GM21529 (cell line): Measurements from ENCODE around the gene EIF4H.
"Not testable (repeated sequence)": the region's sequence is repeated elsewhere in the genome, so short reads cannot be mapped to it uniquely, and the experiment has no call there.

Experiments used
- ATAC-seq: cut with Tn5 transposase; IDR thresholded peaks from one replicate; pipeline ENCODE4 v1.9.1; 2021; ENCODE audit not compliant: unreplicated experiment

The EIF4H gene

DNA sequence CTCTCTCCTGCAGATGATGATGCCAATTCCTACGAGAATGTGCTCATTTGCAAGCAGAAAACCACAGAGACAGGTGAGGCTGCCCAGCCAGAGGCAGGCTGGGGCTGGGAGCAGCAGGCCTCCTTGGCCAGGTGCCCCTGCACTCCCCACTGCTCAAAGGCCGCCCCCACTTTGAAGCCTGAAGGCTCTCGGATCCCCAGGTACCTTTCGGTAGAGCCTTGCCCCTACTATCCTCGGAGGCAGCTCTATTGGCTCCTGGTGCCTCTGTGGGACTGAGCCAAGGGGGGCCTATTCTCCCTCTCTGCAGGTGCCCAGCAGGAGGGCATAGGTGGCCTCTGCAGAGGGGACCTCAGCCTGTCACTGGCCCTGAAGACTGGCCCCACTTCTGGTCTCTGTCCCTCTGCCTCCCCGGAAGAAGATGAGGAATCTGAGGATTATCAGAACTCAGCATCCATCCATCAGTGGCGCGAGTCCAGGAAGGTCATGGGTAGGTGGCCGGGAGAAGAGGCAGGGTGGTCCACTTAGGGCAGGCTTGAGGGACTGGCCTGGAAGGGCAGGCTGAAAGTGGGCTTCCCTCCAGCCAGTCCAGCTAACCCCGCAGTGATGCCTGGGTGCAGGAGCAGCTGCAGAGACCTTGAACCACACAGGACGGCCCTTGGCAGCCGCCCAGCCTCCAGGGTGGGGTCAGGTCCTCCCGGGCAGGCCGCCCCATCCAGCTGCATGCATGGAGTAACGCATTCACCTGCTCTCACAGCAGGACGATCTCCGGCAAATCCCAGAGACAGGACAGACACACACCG is 49.8 kb downstream of the EIF4H start:
- no peak for ATAC-seq

DNA sequence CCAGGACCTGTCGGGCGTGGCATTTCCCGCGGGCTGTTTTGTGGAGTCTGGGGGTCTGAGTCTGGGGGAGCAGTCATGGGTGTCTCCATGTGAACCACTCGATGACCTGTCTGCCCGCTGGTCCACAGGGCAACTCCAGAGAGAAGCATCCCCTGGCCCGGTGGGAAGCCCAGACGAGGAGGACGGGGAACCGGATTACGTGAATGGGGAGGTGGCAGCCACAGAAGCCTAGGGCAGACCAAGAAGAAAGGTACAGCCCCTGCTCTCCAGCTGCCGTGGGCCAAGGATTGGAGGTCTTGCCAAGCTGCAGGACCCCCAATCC is 50.3 kb downstream of the EIF4H start:
- ATAC-seq = no peak

DNA sequence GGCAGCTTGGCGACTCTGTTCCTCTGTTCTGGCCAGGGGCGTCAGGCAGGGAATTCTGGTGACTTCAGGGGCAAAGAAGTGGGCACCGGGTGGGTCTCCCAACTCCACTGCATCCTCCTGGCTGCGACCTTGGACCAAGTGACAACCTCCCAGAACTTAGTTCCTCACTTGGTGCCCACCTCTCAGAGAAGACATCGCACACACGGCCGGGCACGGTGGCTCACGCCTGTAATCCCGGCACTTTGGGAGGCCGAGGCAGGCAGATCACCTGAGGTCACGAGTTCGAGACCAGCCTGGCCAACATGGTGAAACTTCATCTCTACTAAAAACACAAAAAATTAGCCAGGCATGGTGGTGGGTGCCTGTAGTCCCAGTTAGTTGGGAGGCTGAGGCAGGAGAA is 50.8 kb downstream of the EIF4H start:
- not testable (repeated sequence) for ATAC-seq

- no peak for ATAC-seq
Measured at GRCh38 chr7:74225400-74225799, 51.2 kb downstream of the EIF4H start.

DNA sequence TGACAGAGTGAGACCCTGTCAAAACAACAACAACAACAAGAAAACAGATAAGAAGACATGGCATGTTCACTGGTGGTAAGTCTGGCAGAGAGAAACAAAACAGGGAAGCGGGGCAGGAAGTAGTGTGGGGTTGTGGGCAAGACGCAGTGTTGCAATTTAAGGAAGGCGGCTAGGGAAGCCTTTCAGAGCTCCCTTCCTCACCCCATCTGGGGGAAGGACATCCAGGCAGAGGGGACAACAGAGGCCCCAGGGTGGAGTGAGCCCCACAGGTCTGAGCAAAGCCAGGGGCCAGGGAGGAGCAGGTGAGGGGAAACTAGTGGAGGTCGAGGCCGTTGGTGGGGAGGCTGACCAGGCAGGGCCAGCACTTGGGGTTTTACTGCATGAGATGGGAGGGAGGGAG is 52.5 kb downstream of the EIF4H start:
- ATAC-seq = no peak

DNA sequence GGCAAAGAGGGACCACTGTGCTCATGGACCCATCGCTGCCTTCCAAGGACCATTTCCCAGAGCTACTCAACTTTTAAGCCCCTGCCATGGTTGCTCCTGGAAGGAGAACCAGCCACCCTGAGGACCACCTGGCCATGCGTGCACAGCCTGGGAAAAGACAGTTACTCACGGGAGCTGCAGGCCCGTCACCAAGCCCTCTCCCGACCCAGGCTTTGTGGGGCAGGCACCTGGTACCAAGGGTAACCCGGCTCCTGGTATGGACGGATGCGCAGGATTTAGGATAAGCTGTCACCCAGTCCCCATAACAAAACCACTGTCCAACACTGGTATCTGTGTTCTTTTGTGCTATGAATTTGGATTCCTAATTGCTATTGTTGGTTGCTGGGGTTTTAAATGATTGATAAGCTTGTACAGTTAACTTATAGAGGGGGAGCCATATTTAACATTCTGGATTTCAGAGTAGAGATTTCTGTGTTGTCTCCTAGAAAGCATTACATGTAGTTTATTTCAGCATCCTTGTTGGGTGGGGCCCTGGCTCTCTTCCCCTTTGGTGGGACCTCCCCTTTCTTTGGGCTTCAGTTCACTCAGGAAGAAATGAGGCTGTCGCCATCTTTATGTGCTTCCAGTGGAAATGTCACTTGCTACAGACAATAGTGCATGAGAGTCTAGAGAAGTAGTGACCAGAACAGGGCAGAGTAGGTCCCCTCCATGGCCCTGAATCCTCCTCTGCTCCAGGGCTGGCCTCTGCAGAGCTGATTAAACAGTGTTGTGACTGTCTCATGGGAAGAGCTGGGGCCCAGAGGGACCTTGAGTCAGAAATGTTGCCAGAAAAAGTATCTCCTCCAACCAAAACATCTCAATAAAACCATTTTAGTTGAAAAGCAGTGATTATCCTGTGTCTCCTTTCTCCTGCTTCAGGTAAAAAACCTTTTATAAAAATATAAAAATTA is 55.1 kb downstream of the EIF4H start:
- no peak for ATAC-seq

DNA sequence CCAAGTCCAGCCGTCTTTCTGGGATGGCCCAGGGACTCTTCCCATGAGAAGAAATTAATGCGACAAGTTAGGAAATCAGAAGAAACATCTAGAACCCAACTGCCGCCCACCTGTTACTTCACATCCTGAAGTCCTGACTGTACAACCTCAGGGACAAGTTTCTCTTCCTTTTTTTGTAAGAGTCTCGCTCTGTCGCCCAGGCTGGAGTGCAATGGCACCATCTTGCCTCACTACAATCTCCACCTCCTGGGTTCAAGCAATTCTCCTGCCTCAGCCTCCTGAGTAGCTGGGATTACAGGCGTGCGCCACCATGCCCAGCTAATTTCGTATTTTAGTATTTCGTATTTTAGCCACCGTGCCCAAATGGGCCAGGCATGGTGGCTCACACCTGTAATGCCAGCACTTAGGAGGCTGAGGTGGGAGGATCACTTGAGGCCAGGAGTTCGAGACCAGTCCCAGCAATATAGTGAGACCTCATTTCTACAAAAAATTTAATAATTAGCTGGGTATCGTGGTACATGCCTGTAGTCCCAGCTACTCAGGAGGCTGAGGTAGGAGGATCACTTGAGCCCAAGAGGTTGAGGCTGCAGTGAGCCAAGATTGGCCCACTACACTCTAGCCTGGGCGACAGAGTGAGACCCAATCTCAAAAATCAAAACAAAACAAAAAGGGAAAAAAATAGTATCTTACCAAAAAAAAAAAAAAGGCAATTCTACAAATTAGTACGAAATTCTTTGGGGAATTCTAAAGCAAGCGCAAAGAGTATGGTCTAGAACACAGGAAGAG is 56.5 kb downstream of the EIF4H start:
- ATAC-seq = peak; percentile 51

GRCh38 chr7:74231232-74231590 is 57.1 kb downstream of the EIF4H start:
- ATAC-seq = peak; percentile 74

- ATAC-seq = no peak
Measured at GRCh38 chr7:74233655-74234285, 59.6 kb downstream of the EIF4H start.

DNA sequence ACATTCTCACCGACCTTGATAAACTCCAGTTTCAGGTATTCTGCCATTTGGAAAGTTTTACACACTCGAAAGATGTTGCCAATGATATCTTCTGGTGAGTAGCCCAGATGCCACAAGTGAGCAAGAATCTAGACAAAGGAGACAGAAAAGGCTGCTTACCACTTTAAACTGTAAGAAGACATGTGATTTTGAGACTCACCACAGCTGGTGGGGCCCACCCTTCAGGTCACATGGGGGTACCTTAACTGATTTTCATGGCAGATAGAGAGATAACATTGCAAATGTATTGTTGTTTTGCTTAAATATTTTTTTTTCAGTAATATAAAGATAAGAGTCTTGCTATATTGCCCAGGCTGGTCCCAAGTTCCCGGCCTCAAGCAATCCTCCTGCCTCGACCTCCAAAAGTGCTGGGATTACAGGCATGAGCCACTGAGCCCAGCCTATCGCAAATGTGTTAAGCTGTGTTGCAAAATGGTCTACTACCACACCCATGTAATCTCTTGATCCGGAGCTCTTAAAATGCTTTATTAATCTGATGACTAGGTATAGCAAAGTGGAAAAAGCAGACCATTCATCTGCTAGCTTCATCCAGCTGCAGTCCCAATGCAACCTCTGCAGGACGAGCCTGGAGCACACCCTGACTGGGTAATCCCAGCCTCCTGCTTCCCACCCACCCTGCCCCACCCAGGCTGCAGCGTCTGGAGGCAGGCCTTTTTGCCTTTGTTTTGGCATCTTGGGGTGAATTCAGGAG is 61.5 kb downstream of the EIF4H start:
- ATAC-seq = no peak

GRCh38 chr7:74236284-74236683 is 62.1 kb downstream of the EIF4H start:
- no peak for ATAC-seq

GRCh38 chr7:74240482-74240881 is 66.3 kb downstream of the EIF4H start:
- no peak for ATAC-seq

DNA sequence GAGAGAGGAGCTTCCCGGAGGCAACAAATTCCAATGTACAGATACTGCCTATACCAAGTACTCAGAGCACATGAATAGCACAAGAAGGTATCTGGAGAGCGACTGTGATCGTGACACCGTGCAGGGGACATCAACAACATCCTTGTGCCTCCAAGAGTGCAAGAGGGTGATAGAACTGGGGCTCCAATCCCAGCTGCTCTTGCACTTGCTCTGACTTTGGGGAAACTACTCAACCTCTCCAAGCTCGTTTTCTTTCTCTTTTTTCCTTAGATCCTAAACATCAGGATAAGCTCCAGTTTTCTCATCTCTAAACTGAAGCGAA is 67.9 kb downstream of the EIF4H start:
- no peak for ATAC-seq

GRCh38 chr7:74246497-74246896 is 72.3 kb downstream of the EIF4H start:
- ATAC-seq = no peak
